Stimulated activated naive CD8-positive, alpha-beta T cell treated with anti-CD3 and anti-CD28 coated beads, Interleukin-15, Interleukin-2, amounts not matched to agents 100 U/mL and 50 U/mL, for 24 hours (primary cell): ENCODE measurements around the gene COLQ.
"Not testable (repeated sequence)": the region's sequence is repeated elsewhere in the genome, so short reads cannot be mapped to it uniquely, and the experiment has no call there.

Experiments used
- ATAC-seq: fragments of 150-1000 bp; cut with Tn5 transposase; one replicate; pipeline ENCODE4 v1.10.0; 2021
- DNase-seq: peaks from one replicate; pipeline ENCODE4 v3.0.0; 2021

The COLQ gene

DNA sequence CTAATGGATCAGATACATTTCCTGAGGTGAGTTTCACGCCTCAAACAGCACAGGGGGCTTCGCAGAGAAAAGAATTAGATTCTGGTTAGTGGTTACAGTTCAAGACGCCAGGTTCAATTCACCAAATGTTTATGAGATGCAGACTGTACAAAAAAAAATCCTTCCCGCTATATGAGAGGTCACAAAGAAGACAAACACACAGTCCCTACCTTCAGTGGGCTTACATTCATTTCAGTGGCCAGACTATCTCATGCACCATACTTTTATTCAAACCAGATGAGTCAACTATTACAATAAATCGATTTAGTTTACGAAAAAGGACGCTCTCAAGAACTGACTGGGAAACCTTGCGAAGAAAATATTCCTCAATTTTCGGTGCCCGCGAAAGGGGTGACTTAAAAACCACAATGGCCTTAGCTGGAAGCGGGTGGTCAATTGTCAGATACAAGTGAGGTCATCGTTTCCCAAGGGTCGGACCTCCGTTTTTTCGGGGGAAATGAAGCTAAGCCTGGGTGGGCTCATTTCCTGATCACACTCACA lies 94.9 kb downstream of the COLQ start:
- no peak for DNase-seq
- no peak for ATAC-seq

DNA sequence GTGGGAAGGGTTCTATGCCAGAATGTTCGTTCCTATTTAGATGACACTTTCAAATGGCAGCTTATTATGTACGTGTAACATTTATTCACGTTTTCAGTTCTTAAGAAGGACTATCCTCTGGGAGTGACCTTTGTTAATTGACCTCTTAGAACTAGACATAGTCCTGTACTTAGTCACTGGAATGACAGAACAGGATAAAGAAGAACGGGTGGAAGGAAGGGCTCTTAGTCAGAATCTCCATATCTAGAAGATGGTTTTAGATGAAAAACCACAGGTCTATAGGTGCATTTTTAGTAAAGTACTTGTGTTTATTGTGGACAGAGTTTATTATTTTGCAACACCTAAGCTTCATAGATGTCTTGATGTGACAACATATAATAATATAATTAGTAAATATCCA lies 100.6 kb downstream of the COLQ start:
- DNase-seq (no peak), ATAC-seq (no peak)

DNA sequence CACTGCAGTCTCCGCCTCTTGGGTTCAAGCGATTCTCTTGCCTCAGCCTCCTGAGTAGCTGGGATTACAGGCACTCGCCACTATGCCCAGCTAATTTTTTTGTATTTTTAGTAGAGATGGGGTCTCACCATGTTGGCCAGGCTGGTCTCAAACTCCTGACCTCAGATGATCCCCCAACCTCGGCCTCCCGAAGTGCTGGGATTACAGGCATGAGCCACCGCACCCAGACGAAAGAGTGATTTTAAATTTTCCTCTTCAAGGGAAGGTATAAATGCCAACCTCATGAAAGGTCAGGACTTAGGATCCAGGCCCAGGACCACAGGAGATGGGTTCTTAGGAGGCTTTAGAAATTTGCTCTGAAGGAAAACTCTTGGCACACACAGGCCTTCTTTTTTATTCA lies 110.5 kb downstream of the COLQ start:
- ATAC-seq, DNase-seq: not testable (repeated sequence)

DNA sequence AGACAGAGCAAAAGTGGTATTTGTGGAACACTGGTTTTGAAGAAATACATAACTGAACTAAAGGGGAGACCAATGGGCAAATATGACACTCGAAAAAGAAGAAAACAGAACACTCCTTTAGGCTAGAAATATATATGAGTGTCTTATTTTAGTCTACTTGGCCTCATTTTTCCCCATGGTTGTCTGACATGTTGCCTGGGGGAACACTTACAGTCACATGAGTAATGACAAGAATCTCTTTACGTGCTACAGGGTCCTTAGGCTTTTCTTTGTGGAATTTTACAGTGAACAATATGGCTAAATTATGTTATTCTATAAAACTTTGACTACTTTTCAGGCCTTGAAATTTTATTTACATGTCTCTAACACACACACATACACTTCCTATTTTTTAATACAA lies 111.7 kb downstream of the COLQ start:
- ATAC-seq: no peak
- no peak for DNase-seq

DNA sequence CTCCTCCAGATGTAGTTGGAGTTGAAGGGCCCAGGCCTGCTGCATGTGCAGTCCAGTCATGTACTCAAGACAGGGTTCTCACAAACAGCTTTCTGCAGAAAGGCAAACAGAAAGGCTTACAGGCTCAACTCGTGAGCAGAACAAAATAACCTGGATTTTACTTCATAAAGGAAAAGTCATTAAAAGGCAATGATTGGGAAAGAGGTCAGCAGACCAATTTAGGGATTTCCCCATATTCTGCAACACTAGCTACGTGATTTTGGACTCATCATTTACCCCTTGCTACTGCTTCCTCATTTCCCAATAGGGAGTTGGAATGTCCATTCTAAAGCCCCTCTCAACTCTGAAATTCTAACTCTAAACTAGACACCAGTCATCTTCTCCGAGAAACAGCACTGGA lies 112.3 kb downstream of the COLQ start:
- ATAC-seq (no peak), DNase-seq (no peak)

DNA sequence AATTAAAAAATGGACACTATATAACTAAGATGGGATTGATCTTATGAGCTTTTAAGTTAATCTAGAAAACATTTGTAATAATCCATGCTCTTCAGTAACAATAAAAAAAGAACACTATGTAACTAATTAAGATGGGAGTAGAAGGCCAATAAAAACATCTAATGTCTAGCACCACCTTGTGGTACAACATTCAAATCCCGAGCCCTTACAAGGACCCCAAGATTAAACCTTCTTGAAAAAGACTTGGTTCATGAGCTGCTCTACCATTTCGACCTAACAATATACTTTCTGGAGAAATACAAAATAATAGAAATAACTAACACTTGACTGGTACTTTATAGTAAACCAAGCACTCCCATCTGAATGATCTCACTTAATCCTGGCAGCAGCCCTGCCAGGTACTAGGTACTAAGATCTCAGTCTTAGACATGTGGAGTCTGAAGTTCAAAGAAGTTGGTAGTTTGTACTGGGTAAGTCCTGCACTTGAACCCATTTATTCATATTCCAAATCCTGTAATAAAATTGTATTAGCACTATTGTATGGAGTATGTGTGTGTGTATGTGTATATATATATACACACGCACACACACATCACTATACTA lies 116.0 kb downstream of the COLQ start:
- no peak for DNase-seq
- peak; percentile 46 for ATAC-seq

DNA sequence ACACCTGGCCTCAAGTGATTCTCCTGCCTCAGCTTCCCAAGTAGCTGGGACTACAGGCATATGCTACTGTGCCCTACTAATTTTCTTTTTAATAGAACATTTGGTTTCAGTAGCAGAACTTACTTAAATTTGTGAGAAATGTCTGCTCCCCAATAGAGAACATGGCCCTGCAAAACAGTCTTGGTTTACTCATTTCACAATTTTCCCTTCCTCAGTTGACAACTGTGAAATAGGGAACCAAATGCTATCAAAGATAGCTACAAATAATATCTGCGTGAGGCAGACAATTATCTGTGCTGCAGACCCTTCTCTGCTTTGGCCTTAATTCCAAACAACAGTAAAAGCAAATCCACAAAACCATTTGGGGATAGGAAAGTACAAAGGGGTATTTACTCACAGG lies 116.7 kb downstream of the COLQ start:
- DNase-seq: no peak
- no peak for ATAC-seq

DNA sequence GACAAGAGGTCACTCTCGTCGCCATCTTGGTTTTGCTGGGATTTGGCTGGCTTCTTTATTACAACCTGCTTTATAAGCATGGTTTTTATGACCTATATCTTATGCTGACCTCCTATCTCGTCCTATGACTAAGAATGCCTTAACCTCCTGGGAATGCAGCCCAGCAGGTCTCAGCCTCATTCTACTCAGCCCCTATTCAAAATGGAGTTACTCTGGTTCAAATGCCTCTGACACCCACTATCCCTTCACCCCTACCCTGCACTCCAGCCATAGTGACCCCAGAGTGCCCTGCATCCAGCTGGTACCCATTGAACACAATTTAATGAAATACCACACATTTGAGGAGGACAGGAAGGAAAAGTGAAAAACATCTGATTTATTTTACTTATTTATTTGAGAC lies 117.5 kb downstream of the COLQ start:
- ATAC-seq (no peak), DNase-seq (no peak)

DNA sequence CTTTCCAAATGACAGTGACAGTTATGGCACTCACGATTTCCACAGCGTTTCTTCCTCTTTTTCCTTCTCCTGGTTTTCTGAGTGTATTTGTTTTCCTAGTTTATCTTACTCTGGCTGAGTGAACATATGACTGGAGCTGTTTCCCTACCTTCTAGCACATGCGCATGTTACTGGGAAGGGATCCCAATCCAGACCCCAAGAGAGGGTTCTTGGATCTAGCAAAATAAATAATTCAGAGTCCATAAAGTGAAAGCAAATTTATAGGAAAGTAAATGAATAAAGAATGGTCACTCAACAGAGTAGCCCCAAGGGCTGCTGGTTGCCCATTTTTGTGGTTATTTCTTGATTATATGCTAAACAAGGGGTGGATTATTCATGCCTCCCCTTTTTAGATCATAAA lies 118.0 kb downstream of the COLQ start:
- no peak for ATAC-seq
- no peak for DNase-seq

DNA sequence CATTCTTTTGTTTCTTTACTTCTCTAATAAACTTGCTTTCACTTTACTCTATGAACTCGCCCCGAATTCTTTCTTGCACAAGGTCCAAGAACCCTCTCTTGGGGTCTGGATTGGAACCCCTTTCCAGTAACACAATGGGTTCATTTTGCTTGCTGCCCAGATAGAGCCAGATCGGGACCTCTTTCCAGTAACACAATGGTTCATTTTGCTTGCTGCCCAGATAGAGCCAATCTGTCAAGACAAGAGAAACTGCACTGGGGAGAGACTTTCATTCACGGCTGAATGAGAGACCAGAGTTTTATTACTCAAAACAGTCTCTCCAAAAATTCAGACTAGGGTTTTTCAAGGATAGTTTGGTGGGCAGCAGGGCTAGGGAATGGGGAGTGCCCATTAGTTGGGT lies 119.6 kb downstream of the COLQ start:
- ATAC-seq: no peak
- no peak for DNase-seq
